EL (cell line): Measurements from ENCODE around the gene INAFM2.

Experiments
- DNase-seq: peaks from one replicate; pipeline ENCODE4 v3.0.0-alpha.2; 2016

INAFM2 gene

DNA sequence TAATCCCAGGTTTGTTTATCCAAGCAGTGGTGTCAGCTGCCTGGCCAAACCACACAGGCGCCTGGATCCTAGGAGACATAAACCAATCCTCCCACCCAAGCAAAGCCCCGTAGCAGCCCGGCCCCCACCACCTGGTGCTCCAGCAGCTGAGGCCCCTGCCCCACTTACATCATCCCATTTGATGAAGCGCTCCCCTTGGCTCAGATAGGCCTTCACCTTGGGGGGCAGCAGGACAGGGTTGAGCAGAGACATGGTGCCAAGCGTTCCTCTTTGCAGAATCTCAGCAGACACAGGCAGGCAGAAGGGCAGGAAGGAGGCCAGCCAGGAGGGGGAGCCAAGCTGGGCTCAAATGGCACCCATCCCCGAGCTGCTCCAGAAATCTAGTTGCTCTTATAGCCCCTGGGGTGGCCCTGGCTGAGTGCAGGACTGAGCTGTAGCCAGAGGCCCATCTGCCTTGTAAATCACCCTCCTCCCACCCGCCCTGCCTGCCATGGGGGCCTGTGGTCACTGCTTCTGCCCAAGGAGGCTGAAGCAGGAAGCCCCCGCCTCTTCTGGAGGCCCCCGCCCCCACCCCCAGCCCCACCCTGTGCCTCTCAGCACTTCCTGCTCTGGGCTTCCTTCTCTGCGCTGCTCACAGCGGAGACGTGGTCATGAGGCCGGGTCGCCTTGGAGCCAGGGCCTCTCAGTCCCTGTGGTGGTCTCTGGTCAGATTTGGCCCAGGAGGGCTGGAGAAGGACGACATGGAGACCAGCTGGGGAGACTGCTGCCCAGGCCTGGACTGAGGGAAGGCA is 15.9 kb upstream of the INAFM2 start, which contains the start of gene PLCB2:
TSS of gene PLCB2 (minus strand) at position 515 of the 791 bp plus-strand sequence. CDS start at position 252, 263 bp downstream.
- DNase-seq: no peak

DNA sequence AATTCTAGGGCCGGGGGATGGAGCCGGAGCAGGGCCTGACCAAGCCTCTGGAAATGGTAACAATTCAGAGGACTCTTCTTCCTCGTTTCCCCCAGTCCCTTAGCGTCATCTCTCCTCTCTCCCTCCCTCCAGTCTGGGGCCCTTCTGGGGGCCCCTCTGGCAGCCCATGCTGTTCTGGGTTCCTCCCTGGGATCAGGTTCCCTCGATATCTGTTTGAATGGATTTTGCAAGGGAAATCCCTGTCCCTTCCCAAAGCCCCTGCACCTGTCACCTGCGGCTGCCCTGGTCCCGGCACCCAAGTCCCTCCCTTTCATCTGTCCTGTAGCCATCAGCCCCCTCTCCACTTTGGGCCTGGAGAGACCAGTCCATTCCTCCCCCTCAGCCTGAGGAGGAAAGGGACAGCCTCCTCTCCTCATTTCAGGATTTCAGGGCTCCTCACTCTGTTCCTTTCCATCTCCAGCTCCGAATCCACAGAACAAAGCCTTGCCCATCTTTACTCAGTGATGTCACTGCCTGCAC is 14.1 kb upstream of the INAFM2 start:
- no peak for DNase-seq

DNA sequence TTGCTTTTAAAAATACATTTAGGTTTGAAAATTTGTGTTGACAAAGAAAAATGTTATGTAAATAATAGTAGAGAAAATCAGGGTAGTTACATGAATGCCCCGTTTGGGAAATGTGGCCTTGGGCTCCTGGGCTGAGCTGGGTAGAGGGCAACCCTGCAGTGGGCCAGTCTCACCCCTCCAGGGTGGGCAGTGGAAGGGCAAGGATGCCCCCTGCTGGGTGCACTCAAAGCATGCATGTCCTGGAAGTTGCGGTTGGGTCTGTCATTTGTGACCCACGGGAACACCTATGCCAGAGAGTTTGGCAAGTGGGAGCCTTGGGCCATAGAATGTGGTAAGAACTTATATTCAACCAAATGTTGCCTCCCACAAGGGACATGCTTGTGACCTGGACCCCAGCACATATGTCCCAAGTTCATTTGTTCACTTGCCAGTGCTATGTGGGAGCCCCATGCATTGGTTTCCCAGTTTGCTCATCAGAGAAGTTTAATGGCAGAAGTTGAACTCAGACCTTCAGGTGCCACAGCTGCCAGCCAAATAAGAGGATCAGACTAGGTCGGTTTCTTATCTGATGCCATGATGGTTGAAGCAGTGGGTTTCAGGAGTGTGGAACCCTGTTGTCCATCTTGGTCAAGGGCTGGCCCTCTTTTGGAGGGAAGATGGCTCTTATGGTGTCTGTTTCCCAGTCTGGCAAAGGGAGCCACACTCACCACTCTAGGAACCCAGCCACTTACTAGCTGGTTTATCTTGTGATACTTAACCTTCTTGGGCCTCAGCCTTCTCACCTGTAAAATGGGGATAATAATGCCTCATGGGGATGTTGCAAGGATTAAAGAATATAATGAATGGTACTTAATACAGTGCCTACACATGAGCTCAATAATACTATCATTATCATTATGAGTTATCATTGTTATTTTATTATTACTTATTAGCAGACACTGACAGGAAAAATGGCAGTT is 13.2 kb upstream of the INAFM2 start:
- DNase-seq: peak; percentile 32

DNA sequence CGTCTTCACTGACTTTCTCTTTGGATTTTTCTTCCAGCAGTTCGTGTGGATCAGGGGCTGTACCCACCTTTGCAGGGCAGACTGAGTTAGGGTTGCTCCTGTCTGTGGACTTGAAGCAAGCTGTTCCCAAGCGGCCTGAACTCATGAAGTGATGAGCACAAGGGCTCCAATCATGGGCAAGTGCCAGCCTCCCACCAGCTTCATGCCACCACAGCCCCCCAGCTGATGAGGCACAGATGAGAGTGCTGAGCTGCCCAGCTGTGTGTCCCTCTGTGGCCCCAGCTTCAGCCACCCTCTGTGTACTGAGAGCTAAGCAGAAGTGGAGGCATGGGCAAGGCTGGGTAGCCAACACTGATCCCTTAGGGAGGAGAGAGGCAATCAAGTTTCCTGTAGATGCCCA is 12.5 kb upstream of the INAFM2 start:
- DNase-seq: no peak

DNA sequence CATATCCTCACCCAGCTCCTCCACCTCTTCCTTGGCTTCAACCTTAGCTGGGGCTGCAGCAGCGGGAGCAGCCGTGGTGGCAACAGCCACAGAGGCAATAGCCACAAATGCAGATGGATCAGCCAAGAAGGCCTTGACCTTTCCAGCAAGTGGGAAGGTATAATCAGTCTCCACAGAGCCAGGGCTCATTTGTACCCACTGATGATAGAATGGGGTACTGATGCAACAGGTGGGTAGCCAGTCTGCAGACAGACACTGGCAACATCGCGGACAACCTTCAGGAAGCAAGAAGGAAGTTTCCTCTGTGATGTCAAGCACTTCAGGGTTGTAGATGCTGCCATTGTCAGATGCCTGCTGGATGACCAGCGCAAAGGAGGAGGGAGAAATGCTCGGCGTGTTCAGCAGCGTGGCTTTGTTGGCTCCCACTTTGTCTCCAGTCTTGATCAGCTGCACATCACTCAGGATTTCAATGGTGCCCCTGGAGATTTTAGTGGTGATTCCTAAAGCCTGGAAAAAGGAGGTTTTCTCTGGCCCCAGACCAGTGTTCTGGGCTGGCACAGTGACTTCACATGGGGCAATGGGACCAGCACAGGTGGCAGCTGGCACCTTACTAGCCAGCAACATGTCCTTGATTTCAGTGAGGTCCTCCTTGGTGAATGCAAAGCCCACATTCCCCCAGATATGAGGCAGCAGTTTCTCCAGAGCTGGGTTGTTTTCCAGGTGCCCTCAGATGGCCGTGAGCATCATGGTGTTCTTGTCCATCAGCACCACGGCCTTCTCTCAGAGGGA is 10.9 kb upstream of the INAFM2 start:
- no peak for DNase-seq

DNA sequence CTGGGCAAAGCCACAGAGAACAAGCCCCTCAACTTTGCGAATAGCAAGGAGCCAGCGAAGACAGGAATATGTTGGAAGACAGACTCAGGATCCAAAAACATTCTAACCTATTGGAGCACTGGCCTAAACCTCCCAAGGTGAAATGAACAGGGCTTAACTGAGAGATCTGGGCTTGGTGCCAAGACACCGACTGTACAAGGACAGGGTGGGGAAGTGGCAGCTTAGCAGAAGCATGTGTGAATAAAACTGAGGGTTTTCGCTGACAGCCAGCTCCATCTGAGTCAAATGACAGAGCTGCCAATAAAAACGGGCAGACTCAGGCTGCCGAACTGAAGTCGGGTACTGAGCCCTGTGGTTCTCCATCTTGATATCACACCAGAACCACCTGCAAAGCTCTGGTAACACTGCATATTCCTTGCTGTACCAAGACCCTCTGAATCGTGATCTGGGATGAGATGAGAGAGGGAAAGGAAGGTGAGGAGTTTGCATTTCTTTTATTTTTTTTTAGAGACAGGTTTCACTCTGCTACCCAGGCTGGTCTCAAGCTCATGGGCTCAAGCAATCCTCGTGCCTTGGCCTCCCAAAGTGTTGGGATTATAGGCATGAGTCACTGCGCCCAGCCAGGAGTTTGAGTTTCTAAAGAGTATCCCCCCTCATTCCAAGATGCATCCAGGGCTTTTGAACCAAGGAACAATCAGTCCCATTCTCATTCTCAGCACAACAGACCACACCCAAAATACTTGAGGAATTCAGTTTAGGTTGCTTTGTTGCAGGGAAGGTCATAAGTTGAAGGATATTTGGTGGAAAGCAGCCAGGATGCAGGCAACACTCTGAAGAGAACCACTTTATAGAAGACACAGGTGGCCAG is 9.7 kb upstream of the INAFM2 start:
- DNase-seq: peak; percentile 35

DNA sequence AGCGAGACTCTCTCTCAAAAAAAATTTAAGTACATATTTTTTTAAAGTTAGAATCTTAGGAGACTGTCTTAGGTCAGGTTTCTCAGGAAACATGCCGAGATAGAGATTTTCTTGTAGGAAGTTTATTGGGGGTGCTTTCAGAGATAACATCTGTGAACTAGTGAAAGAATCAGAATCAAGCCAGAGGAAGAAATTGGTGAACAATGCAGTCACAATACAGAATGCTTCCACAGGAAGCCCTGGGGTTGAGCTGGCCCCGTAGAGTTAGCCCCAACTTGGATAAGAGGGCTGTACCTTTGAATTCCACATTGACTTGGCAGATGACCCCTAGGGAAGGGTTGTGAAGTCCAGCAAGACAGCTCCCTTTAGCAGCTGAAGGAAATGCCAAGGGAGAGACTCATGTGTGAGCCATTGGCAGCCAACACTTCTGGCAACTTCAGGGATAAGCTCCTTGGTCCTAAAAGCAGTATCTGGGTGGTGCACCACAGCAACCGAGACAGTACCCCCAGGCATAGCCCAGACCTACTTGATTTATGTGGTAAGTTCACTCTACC is 8.7 kb upstream of the INAFM2 start:
- DNase-seq: peak; percentile 83

DNA sequence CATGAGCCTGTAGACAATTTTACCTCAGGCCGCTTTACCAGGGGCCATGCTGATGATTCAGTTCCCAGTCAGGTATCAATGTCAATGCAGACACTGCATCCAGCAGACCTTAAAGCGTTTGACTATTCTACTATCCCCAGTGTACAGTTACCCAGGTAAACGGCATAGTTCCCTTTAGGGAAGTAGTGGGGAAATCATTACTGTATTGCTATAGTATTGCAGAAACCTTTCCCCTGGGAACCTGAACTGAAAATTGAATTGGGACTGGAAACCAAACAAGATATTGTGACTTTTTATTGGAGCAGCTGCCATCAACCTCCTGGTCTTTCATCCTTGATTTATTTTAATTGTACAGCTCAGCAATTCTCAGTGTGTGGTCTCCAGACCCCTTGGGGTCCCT is 6.6 kb upstream of the INAFM2 start:
- DNase-seq: no peak

DNA sequence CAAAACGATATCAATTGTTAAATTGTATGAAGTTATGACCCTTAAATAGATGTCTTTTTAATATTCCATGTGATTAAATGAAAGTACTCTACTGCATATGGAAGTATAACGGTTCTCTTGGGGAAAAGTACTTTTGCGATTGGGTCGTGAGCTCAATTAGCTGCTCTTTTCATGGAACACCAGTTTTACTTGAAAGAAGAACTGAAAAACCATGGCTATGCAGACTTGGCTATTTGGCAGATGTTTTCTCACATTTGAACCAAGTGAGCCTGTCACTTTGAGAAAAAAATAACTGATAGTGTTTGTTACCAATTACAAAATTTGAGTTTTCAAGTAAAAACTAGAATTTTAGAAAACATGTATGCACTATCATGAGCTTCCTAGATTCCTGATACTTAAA is 5.9 kb upstream of the INAFM2 start:
- DNase-seq: no peak

DNA sequence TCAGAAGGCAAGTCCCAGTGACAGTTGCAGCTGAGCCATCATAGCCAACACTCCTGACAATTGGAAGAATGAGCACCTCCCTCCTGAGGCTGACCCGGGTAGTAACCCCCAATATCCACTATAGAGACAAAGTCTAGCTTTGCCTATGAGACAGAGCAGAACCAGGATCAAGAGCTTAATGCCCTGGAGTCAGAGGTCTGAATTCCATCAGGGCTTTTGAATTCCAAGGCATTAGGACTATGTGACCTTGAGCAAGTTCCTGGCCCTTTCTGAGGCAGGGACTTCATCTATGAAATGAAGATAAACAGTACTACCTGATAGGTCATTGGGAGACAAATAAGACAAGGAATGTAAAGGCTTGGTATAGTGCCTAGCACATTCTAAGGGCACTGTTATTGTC is 3.1 kb upstream of the INAFM2 start:
- no peak for DNase-seq

DNA sequence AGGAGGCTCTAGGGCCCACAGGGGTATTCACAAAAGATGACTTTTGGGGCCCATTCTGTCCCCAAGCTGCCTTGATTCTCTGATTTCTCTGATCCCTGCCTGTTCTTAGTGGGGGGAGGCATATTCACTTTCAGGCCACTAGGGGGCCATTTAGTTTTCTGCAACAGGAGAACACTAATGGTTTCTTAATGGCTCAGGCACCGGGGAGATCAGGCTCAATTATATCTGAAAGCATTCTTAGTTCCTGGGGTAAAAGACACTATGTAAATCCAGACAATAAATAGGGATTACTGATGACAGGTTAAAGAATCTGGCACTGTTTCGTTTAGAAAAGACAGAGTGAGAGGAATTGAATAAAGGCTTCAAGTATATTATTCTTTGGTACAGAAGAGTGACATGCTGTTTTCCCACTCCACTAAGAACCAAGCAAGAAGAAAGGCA is 2.5 kb upstream of the INAFM2 start:
- peak; percentile 66 for DNase-seq

DNA sequence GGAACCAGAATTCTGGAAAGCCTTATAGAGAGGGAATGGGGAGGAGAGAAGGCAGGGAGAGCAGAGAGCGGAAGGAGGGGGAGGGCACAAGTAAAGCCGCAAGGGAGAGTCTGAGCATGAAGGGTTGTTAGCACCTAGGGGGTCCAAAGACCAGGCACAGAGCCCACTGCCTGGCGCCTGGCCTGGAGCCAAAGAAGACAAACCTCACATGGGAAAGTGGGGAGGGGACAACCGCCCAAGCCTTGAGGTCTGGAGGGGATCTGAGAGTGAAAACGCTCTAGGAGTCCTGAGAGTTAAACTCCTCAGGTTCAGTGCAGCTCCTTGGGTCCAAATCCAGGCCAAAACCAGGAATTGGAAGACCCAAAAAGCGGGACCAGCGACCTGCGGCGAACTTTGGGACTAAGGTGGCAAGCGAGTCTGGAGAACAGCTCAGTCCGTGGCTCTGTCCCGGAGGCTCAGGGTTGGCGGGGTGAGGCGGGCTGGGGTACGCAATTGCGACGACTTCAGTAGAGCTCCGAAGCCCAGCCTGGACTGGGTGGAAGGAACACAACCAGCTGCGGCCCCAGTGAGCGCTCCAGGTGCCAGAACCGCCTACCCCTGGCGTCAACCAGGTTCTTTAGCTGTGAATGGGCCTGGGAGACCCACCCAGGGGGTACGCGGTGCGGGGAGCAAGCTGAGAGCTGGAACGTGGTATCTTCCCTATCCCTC is 807 bp upstream of the INAFM2 start:
- no peak for DNase-seq

DNA sequence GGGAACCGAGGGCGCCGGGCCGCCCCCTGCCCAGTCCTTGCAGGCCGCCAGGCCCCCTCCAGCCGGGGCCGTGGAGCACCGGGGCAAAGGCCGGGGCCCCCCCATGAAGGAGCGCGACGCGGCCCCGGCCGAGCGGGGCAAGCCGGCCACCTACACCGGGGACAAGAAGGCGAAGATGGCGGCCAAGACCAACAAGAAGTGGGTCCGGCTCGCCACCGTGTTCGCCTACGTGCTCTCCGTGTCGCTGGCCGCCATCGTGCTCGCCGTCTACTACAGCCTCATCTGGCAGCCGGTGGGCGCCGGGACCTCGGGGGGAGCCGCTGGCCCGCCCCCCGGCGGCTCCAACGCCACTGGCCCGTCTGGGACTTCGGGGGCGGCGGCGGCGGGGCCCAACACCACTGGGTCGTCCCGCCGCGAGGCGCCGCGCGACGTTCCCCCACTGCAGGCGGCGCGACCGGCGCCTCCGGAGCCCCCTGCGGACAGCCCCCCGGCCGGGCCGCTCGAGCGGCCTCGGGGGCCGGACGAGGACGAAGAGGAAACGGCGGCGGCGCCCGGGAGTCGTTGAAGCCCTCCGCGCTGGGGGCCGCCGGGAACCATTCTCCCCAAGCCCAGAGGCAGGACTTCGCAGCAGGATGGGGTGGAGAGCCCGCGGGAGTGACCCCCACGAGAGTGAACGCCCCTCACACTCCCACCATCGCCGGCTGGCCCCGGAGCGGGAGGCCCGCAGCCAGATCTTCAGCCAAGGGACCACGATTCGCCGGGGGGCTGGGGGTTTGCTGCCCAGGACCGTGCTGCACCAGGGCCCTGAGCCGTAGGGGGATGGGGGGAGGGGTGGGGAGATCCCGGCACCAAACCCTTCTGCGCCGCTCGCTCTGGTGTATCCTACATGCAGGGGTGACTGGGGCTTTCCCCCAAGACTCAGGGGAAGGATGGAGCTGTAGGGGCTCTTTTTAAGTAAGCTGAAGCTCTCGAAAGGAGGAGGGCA is 753 bp downstream of the INAFM2 start:
- DNase-seq: no peak

DNA sequence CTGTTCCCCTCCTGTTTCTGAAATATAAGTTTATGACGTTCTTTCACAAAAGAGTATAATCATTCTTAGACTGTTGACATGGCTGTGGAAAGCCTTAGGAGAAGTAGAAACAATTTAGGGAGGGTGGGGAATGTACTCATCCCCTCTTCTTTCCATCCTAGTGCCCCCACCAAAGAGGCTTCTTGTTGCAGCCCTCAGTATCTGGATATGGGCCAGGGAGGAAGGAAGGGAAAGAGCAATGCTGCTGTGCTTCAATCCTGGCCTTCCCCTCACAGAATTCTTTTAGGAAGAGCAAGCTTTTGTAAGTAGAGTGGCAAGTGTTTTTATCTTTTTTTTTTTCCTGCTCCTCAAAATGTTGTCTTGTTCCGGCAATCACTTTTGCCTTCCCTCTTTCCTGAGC is 1.7 kb downstream of the INAFM2 start:
- DNase-seq: no peak

DNA sequence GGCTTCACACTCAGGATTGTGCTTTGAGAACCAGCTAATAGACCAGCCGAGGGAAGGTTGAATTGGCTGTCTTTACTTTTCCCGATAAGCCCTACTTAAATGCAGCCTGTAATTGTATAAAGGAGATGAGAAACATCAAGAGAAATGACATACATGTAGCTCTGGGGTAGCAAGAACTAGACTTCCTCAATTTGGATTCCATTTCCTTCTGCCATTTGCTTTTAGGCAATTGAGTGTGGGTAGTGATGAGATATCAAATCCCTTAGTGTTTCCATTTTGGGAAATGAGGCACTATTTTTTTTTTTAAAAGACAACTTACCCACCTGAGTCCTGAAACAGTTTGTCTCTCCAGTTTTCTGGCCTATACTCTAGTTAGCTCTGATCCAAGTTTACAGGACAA is 2.2 kb downstream of the INAFM2 start:
- no peak for DNase-seq

DNA sequence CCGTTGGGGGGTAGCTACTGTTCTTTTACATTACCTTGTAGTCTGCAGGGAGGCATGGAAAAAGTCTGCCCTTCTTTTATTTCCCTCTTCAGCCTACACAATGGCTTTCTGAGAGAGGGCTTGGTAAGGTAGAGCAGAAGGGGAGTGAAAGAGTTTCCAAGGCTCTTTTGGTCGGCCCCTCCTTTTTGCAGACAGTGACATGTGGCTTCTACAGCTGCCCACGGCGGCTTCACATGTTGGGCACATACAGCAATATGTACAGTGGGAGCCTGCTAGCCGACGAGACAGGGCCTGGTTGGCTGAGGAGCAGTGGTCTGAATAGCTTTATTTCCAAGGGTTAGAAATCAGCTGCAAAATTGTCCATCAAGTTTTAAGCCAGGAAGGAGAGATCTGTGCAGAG is 4.0 kb downstream of the INAFM2 start:
- DNase-seq: no peak

DNA sequence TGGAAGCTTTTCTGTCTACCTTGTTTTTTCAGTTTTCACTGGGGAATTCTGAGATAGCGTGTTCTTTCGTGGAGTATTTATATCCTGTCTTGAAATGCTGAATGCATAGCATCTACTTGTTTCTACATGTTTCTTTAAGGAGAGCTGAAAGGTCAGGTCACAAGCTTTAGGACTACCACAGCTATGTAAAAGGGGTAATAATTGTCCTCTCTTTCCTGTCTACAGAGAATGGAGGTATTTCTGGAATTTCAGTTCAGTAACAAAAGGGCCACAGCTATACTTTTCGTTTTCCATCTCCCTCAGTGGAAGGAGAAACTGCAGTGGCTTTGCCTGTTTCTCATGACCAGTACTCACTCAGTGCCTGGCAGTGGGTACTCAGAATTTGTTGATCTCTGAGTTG is 4.7 kb downstream of the INAFM2 start:
- peak; percentile 76 for DNase-seq

DNA sequence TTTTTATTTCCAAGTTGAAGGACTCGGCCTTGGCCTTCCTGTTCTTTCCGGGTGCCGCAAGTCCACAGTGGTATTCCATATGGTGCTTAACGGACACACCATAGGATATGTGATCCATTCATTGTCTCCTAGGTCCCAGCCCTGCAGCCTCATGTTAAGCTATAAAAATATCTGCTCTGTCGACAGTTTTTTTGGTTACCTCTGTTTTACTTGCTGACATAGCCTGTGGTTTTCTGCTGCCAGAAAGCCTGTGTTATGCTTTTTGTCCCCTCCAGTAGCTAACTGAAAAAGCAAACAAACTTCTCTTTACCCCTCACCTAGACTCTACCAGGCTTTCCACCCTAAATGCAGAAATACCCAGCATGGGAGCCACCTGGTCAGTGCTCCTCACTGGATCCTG is 5.3 kb downstream of the INAFM2 start:
- DNase-seq: no peak

DNA sequence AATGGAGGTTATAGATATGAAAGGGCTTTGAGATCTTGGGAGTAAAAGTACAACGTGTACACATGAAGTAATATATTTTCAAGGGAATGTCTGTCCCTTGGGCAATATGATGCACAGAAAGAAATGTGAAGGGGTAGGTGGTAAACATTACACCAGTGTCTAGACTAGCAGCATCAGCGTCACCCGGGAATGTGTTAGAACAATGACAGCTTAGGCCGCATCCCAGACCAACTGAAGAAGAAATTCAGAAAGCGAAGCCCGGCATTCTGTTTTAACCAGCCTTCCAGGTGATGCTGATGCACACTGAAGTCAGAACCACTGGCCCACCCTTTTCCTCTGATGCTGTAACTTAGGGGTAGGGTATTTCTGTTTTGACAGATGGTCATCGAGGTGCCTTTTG is 6.3 kb downstream of the INAFM2 start:
- no peak for DNase-seq
